ENCODE data around the gene FOXD2.

FOXD2 gene

DNA sequence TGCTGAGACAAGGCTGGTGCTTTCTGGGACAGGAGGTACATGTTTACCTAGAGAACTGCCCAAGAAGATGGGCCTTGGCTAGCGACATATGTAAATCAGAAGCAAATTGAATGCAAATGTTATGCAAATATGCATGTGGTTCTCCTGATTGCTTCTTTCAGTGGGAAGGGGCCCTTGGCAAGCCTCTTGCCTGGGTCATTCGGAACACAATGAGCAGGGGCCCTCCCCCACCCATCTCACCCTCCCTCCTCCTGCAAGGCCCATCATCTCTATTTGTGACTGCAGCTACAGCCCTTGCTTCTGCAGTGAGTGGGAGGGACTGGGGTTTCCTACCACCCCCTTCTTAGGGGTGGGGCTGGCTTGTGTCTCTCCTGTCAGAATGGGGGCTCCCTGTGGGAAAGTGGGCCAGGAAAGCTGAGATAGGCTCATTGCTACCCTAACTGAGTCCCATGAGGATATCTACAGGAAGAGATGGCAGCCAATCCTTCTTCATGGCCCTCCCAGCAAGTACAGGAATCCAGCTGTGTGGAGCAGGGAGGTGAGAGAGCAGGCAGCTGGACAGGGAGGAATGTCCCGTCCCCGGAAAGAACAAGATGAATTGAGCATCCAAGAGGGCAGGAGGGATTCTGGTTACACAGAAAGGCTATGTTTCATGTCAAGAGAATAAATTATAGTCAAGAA is 31.0 kb downstream of the FOXD2 start:
- DNase-seq (ENCODE audit: low read depth) = no peak

DNA sequence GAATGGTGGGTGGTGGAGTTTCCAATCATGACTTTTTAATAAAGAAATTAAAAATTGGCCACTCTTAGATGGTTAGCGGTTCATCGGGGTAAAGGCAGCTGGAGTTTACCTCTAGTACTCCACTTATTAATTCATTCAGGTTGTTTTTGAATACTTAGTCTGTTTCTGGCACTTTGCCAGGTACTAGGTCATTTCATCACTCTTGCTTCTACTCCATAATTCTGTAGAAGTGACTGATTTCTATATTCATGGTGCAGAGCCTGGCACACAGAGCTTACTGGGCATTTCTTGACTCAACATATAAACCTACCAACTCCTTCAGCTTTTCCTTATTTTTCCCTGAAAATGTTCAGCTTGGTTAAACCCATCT is 31.5 kb downstream of the FOXD2 start:
- DNase-seq (ENCODE audit: low read depth) = no peak

- no peak for DNase-seq (ENCODE audit: low read depth)
These were observed 32.1 kb downstream of the FOXD2 start for GRCh38 chr1:47469910-47470309.

DNA sequence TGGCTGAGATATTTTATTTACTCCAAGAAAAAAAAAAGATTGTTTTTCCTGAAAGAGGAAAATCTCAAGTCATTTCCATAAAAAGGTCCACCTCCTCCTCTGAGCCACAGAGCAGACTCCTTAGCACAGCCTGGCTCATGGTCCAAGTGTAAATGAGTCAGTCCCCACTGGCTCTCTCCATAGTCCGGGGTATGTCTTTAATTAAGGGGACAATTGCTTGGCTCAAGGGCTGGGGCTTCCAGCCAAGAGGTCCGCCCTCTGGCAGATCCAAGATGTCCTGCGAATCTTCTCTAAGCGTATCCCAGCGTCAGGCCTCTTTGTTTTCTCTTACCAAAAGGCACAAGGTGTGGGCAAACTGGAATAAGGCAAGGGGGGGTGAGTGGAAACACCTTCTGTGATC is 33.3 kb downstream of the FOXD2 start:
- DNase-seq (ENCODE audit: low read depth) = no peak

DNA sequence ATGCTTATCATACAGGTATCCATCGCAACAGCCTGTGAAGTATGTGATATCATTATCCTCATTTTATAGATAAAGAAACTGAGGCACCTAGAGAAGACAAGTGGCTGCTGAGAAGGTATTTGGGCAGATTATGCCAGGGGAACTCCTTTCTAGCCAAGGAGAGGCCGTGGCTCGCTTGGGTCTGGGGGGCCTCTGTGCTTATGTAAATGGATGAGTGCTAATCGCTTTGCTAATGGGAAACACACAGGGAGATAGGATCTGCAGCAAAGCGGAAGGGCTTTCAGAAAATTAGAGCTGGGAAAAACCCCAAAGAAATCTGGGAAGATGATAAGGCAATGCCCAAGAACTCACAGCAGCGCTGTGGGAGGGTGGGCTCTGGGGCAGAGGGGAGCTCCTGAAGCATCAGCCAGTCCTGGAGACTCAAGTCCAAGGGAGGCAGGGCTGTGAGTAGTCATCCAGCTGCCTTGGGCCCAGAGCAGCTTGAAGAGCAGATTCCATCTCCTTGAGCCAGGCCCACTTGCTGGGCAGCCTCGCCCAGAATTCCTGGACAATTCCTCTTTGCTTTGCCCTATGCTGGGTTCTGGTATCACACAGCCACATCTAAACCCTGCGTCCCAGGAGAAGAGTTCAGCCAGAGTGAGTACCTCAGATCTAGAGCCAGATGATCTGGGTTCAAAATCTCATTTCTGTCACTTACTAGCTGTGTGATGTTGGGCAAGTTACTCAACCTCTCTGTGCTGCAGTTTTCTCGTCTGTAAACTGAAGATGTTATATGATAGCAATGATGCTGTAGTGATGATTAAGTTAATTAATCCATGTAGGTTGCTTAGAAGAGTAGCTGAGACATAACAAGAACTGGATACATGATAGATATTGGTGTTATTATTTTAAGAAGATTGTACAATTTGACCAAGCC is 36.7 kb downstream of the FOXD2 start:
- no peak for DNase-seq (ENCODE audit: low read depth)

DNA sequence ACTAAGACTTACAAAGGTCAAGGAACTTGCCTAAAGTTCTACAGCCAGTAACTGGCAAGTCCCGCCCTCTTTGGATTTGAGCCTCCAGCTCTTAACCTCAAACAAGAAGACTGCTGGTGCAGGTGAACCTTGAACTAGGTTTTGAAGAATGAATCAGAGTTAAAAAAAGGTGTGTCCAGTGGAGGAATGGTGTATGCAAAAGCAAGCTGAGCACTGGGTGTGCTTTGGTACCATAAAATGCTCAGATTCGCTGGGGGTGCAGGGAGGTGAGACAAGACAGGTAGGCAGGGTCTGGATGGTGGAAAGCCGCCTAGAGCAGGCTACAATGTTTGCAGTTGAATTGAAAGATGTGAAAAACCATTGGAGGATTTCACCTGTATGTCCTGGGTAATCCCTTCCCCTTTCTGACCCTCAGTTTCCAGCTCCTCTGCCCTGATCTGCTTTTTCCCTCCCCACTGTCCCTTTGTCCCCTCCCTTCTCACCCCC is 39.8 kb downstream of the FOXD2 start:
- no peak for DNase-seq (ENCODE audit: low read depth)

DNA sequence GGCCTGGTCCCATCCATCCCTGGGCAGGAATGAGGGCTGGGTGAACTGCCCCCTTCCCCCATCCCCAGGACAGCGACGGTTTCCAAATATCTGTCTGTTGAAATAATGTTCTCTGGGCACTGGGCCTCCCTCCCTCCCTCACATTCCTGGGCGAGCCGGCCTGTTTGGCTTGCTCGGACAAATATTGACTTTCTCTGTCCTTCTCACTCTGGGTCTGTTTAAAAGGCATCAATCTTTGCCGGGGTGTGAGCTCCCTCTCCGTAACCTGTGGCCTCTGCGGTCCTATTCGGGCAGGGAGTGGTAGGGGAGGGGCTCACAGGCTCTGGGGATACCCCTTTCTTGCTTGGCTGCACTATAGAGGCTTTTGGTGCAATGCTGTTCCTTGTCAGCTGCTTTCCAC is 40.2 kb downstream of the FOXD2 start:
- no peak for DNase-seq (ENCODE audit: low read depth)

DNA sequence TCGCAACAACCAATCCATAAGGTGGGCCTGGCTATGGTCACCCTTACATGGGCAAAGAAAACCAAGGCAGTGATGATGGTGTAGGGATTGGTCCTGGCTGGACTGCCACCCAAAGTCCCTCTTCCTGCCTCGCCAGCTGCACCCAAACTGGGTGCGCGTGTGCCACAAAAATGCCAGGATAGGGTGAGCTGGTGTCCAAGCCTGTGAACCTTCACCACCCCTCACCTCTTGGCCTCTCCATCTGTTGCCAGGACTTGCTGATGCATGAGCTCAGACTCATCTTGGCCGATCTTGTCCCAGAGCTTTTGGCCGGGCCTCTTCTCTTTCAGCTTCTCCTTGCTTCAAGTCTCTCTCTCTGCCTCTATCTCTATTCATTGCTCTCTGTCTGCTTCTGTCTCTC is 41.8 kb downstream of the FOXD2 start:
- no peak for DNase-seq (ENCODE audit: low read depth)

- no peak for DNase-seq (ENCODE audit: low read depth)
These were observed 44.1 kb downstream of the FOXD2 start for GRCh38 chr1:47481936-47482335.

- no peak for DNase-seq (ENCODE audit: low read depth)
These were observed 44.9 kb downstream of the FOXD2 start for GRCh38 chr1:47482786-47483185.

DNA sequence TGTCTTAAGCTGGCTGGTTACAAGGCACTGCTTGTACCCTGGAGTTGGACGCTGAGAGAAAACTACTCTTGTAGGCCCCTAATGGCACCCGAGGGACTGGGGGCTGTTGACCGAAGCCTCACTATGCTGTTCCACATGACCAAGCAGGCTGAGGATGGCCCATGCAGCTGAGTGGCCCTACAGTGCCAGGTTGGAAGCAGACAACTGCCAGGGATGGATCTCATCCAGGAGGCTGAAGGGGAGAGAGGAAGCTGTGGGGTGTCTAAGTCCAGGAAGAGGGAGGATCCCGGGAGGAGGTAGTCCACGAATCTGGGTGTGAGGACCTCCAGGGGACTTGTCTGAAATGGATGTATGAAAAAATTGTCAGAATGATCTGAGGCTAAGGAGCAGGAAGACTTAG is 45.8 kb downstream of the FOXD2 start:
- no peak for DNase-seq (ENCODE audit: low read depth)

GRCh38 chr1:47485817-47486216 is 48.0 kb downstream of the FOXD2 start:
- DNase-seq (ENCODE audit: low read depth) = no peak

DNA sequence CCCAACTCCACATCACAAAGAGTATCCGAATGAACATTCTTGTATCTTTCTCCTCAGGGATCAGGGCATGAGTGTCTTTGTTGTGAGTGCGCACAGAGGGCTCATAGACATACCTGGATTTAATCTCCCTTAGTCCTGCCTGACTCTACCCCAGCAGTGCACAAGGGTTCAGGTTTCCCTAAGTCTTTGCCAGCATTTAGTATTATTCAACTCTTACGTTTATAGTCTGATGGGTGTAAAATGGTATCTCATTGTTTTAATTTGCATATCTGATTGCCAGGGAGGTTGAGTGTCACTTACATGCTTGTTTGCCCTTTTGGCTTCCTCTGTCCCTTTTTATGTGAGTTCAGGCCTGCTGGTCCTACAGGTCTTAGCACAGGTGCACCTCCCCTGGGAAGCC is 49.5 kb downstream of the FOXD2 start:
- DNase-seq (ENCODE audit: low read depth) = no peak

DNA sequence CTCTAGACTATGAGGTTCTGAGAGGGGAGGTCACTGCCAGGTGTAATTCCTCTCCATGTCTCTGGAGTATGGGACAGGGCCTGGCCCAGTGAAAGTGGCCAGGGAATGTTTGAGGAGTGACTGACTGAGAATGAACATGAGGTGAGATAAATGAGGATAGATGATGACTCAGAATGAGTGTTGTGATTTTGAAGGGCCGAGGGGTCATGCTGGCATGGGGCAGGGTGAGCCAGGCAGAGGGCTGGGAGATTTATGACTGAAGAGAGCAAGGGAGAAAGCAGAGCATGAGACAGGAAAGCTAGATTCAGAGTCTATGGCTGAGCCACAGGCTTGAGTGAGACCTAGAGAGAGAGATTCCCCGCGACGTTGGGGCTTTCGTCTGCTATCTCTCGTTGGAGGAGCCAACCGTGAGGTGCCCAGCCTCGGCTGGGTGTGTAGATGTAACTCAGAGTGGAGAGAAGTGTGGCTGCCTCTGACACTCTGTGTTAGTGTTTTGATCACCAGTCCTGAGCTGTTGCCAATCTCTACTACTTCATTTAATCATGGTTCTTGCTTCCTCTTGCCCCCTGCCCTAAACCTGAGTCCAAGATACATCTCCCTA is 50.1 kb downstream of the FOXD2 start:
- no peak for DNase-seq (ENCODE audit: low read depth)

Data from activated T-cell treated with anti-CD3 and anti-CD28 coated beads for 48 hours (primary cell).